RPMI8226 (cell line): ENCODE data around the gene KRT71.

Source experiments
- DNase-seq: peaks from one replicate; pipeline ENCODE4 v3.0.0-alpha.2; 2015

Gene KRT71

DNA sequence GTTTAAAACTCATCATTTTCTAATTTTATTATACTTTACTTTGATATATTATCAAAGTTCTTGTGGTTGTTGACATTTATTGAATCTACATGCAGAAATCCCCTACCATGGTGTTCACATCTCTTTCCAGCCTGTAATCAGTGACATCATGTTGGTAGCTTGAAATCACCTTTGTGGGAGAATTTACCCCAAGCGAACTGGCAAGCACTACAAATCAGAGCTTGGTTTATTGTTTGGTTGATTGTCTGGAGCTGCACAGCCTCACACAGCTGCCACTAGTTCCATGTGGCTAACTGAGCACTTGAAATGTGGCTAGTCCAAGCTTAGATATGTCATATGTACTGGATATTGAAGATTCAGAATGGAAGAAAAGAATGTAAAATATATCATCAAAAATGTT is 17.4 kb downstream of the KRT71 start:
- no peak for DNase-seq

DNA sequence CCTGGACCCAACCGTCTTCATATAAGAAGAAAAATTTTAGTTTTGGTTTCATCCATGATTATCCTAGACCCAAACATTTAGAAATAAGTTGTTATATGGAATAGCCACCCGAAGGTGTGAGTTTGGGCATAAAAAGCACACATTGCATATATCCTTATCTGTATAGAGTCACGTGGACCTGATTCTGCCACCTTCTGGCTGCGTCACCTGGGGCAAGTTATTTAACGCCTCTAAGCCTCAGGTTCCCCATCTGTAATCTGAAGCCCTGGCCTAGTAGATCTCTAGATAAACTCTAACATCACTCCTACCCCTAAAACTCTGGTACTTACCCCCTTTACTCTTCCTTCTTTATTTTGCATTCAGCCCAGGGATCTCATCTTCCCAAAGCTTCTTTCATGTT is 18.5 kb downstream of the KRT71 start:
- no peak for DNase-seq

DNA sequence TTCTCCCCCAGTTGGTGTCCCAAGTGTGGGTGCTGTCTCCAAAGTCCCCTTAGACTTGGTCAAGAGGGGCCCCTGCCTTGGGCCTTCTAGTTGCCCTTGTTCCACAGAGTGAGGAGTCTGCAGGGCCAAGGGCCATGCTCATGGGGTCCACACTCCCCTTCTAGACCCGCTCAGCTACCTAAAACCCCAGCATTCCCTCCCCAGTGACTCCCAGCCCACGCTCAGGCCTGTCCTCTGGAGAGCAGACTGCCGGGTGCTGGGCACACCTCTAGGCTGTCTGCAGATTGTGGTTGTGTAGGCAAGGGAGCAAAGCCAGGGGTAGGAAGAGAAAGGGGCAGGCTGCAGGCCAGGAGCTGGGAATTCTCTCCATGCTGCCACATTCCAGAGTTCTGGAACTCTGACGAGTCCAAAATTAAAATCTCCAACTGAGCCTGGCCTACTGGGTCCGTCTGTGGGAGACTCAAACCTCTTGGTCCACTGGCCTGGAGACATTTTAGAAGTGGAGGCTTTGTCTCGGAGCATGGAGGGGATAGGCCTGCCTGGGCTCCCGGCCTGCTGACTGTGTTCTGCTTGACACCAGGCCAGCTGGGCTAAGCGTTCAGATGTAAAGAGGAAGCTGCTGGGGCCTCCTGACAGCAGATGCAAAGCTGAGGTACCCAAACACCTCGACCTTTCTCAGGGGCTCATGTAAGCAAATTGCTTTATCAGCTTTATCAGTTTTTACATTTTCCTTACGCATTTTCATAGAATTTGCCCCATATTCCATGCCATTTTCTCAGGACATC is 19.1 kb downstream of the KRT71 start:
- DNase-seq: no peak

DNA sequence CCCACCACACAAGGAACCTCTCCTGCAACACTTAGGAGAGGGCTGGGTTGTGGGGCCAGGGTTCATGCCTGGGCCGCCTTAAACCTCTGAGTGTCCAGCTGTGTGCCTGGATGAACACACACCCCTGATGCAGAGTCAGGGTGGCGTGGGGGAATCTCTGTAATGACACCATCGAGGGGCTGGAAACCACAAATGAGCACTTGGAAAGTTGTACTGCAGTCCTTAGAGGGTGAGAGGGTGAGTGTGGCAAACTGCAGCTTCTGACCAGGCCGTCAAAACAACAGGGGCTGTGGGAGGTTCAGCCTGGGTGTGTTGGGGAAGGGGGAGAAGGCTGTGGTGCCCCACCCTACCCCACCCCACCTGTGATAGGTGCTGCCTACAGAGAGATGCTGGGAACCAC is 20.3 kb downstream of the KRT71 start:
- DNase-seq: no peak

DNA sequence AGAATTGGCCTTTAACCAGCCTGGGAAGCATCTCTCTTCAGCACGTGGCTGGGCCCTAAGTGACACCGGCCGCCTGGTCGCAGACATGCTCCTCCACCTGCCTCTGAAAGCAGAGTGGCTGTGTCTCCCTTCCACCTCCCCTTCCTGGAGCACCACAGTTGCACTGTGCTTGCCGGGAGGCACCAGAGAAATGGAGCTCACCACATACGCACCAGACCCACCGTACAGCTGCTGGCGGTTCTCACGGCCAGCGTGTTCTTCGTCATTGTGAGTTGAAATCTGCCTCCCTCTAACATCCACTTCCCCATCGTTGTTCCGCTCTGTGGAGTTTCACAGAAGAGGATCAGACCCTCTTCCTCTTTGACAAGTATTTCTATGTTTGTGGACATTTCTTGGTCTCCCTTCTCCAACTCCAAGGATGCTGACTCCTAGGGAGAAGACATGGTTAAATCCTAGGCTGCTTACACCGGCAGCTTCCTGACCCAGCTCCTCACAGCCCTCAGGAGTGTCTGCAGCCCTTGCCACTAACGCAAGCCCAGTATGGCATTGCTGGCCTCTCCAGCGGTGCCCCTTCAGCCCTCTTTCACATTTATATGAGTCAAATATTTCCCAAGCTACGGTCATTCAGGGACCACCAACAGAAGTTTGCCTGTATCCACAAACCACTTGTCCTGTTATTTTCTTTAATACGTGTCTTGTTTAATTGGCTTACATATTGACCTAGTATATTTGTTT is 21.2 kb downstream of the KRT71 start:
- DNase-seq: no peak

- no peak for DNase-seq
Measured at GRCh38 chr12:52530905-52531304, 22.0 kb downstream of the KRT71 start.

DNA sequence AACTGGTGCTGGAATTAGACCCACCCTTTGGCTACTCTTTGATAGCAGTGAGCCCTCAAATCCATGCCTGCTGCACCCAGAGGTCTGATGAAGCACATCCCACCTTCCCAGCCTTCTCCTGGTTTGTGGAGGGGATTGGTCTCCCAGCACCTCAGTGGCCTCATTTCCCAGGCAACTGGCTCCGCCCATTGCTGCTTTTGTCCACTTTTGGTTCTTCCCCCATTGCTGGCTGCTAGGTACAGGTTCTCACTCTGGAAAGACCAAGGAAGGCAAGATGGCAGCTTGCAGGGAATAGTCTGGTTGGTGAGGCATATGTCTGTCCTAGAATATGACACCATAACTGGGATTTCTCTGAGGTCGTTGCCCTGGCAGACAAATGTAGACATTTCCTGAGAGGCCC is 22.6 kb downstream of the KRT71 start:
- DNase-seq: no peak

- no peak for DNase-seq
Measured at GRCh38 chr12:52529846-52530245, 23.1 kb downstream of the KRT71 start.

GRCh38 chr12:52529417-52529816 is 23.5 kb downstream of the KRT71 start:
- no peak for DNase-seq

GRCh38 chr12:52528641-52529143 is 24.3 kb downstream of the KRT71 start:
- DNase-seq: no peak

DNA sequence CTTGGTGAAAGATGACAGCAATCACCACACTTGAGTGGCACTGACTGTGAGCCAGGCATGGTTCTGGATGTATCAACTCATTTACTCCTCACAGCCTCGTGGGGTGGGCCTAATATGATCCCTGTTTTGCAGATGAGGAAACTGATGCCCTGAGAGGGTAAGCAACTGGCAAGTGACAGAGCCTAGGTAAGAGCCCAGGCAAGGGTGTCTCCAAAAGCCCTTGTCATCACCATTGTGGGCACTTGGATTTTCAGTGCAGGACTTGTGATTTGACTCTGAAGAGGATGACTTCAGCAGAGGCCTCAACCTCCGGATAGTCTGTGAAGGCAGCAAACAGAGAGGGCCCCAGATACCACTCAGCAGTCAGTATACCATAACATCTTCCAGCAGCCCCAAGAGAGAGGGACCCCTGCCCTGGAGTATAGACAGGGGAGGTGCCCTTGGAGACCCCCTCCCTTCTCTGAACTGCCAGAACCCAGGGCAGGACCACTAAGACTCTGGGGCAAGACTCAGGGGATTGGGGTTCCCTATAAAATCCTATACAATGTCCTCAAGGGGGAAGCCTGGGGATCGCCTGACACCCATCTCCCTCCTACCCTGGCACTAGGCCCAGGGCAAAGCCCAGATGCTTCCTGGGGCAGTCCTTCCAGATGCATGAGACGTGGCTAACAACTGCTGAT is 25.7 kb downstream of the KRT71 start:
- no peak for DNase-seq

DNA sequence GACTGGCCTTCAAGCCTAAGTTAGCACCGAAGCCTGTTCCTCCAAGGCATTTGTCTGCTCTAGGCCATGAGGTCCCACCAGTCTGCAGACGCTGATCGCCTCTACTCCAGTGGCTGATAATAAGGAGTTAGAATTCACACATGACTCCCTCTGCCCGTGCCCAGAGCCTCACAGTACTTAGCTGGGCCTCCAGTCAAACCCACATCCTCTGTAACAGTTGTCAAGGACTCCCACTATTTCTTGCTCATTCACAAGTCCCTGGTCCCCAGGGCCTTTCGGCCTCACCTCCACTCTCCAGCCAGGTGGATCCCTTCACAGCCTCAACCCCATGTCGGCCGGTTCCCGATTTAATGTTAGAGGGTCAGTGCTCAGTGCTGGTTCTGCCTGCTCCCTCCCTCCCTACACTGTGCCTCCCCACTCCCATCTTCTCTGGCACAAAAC is 26.4 kb downstream of the KRT71 start:
- DNase-seq: no peak

DNA sequence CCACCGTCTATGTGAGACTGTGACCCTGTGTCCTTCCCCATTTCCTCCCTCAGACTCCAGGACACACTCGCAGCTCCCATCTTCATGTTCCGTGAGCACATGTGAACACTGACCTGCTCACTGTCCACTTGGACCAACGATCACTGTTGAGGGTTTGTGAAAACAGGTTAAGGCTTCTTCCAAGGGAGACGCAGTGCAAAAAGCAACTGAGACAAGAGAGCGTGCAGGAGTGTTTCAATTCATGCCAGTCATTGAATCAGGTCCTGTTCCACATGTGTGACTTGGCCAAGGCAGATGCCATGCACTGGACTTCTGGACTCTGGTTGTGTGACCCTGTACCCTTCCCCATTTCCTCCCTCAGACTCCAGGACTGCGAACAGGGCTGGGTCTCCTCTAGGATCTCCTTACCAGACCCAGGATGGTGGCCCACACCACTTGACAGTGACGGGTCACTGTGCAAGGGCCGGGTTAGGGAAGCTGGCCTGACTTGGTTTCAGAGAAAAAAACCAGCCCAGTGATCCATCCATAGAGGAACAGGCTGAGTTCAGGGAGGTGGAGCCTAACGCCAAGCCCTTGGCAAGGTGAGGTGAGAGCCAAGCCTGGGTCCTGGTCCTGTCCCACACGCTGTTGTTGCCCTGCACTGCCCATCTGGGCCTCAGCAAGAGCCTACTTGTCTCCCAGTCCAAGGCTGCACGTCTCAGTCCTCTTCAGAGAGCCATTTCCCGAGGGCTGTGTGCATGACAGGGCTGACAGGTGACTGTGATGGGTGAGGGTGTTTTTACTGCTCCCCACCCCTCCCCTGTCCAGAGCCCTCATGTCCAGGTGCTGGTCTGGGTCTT is 27.1 kb downstream of the KRT71 start:
- DNase-seq: no peak

GRCh38 chr12:52524898-52525591 is 27.9 kb downstream of the KRT71 start:
- no peak for DNase-seq

- no peak for DNase-seq
Measured at GRCh38 chr12:52524241-52524897, 28.6 kb downstream of the KRT71 start.

DNA sequence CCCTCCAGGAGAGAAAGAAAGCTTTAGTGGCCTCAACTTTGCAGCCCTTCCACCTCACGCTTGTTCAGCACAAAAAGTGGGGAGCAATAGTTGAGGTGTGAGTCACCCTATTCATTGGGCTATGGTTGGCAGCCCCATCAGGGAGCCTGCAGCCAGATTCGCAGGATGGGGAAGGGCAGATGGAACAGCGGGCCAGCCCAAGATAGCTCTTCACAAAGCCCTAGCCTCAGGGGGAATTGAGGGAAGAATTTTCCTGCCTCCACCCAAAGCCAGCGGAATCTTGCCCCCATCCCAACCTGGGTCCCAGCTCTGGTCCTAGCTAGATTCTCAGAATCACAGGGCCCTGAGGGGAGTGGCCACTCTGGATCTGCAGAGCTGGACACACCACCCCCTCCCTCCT is 29.1 kb downstream of the KRT71 start:
- DNase-seq: no peak

DNA sequence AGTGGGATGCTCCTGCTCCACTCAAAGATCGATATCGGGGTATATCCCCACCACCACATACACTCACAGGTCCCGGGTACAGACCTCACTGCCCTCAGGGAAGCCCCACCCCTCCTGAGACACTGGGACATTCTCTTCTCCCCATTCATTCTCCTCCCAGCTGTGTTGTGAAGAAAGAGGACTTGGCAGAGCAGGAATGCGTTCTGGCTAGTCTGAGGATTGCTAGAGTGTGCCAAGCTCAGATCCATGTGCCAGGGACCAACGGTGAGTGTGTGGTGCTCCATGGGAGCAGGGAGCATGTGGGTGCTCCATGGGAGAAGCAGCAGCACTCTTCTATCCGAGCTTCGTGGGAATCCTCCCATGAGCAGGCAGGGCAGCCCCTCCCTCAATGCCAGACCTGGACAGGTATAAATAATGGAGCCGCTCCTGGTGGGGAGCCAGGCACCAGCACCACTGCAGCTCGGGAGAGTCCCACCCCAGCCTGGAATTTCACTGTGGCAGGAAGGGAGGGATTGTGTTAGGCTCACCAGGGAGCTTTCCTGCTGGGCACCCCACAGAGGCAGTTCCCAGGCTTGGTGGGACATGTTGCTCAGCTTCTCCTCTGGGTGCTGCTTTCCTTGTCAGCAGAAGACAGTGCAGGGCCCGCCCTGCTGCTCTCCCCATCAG is 30.5 kb downstream of the KRT71 start:
- no peak for DNase-seq

- no peak for DNase-seq
Measured at GRCh38 chr12:52521568-52522266, 31.2 kb downstream of the KRT71 start.

DNA sequence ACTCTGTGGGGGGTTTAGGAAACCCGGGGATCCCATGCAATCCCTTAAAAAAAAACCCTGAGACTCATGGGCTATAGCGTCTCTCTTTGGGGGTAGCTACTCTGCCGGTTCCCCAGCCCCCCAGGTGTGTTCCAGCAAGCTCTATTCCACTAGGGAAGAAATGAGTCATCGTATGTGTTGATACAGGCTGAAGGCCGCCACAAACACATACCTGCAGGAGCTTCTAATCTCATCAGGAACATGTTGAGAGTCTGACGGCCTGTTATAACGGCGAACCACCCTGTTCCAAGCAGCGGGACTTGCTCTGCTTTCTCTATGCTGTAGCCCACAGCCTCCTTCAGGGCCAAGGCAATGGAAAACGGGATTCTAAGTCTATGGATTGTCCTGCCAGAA is 31.8 kb downstream of the KRT71 start:
- DNase-seq: no peak
